HEK293 (cell line): Measurements from ENCODE around the gene BPNT1.

Experiments used
- BCL11A ChIP-seq: fragments of 450-650 bp; formaldehyde crosslinking; IDR thresholded peaks from 2 replicates; pipeline ENCODE4 v1.5.1; 2016; ENCODE audit warnings: low read depth, missing biosample characterization, missing genetic modification characterization
- GLI4 ChIP-seq: fragments of 450-650 bp; formaldehyde crosslinking; IDR thresholded peaks from 2 replicates; pipeline ENCODE4 v1.5.1; 2016; ENCODE audit warnings: missing biosample characterization, missing genetic modification characterization
- GLIS2 ChIP-seq: fragments of 450-650 bp; formaldehyde crosslinking; IDR thresholded peaks from 2 replicates; pipeline ENCODE4 v1.5.1; 2016; ENCODE audit warnings: missing biosample characterization, missing genetic modification characterization
- KLF10 ChIP-seq: fragments of 450-650 bp; IDR thresholded peaks from 2 replicates; pipeline ENCODE4 v1.5.1; 2018; ENCODE audit warnings: missing biosample characterization, mild to moderate bottlenecking, missing genetic modification characterization
- KLF9 ChIP-seq: fragments of 450-650 bp; formaldehyde crosslinking; IDR thresholded peaks from 2 replicates; pipeline ENCODE4 v1.5.1; 2016; ENCODE audit warnings: missing biosample characterization, missing genetic modification characterization, low read depth
- MEIS1 ChIP-seq: sonication (generic); formaldehyde crosslinking; IDR thresholded peaks from 2 replicates; pipeline ENCODE4 v1.8.1; 2022; ENCODE audit warnings: missing genetic modification reagents, mild to moderate bottlenecking, borderline replicate concordance
- MYNN ChIP-seq: fragments of 450-650 bp; formaldehyde crosslinking; IDR thresholded peaks from 2 replicates; pipeline ENCODE4 v1.5.1; 2016; ENCODE audit warnings: missing biosample characterization, missing genetic modification characterization, borderline replicate concordance
- PBX3 ChIP-seq: sonication (generic); formaldehyde crosslinking; IDR thresholded peaks from 2 replicates; pipeline ENCODE4 v1.8.1; 2022; ENCODE audit warnings: mild to moderate bottlenecking, moderate library complexity, missing genetic modification reagents
- PRDM1 ChIP-seq: fragments of 450-650 bp; formaldehyde crosslinking; IDR thresholded peaks from 2 replicates; pipeline ENCODE4; 2016; ENCODE audit warnings: missing biosample characterization, missing genetic modification characterization
- SCRT1 ChIP-seq: fragments of 450-650 bp; formaldehyde crosslinking; IDR thresholded peaks from 2 replicates; pipeline ENCODE4 v1.5.1; 2016; ENCODE audit warnings: missing biosample characterization, missing genetic modification characterization, borderline replicate concordance
- SETDB1 ChIP-seq: IDR thresholded peaks from one replicate; pipeline ENCODE4 v1.6.1; 2017; ENCODE audit warnings: mild to moderate bottlenecking, low read length, moderate library complexity, mixed read lengths; ENCODE audit not compliant: insufficient read length
- TRIM28 ChIP-seq: IDR thresholded peaks from 2 replicates; pipeline ENCODE4 v1.6.1; 2011; ENCODE audit warnings: low read length, control low read depth, borderline replicate concordance
- ZBTB8A ChIP-seq: fragments of 450-650 bp; formaldehyde crosslinking; IDR thresholded peaks from 2 replicates; pipeline ENCODE4 v1.5.1; 2016; ENCODE audit warnings: missing biosample characterization, missing genetic modification characterization
- ZFHX2 ChIP-seq: fragments of 450-650 bp; formaldehyde crosslinking; conservative IDR thresholded peaks from 2 replicates; pipeline ENCODE4 v1.5.1; 2016; ENCODE audit warnings: missing biosample characterization, missing genetic modification characterization
- ZNF121 ChIP-seq: fragments of 450-650 bp; formaldehyde crosslinking; IDR thresholded peaks from 2 replicates; pipeline ENCODE4 v1.5.1; 2016; ENCODE audit warnings: missing biosample characterization, missing genetic modification characterization
- ZNF211 ChIP-seq: fragments of 450-650 bp; formaldehyde crosslinking; IDR thresholded peaks from 2 replicates; pipeline ENCODE4 v1.5.1; 2016; ENCODE audit warnings: low read depth, missing biosample characterization, missing genetic modification characterization
- ZNF221 ChIP-seq: fragments of 450-650 bp; formaldehyde crosslinking; IDR thresholded peaks from 2 replicates; pipeline ENCODE4 v1.5.1; 2017; ENCODE audit warnings: missing biosample characterization, missing genetic modification characterization, borderline replicate concordance
- ZNF324 ChIP-seq: fragments of 450-650 bp; formaldehyde crosslinking; IDR thresholded peaks from 2 replicates; pipeline ENCODE4 v1.5.1; 2016; ENCODE audit warnings: missing biosample characterization, missing genetic modification characterization
- ZNF350 ChIP-seq: fragments of 450-650 bp; formaldehyde crosslinking; IDR thresholded peaks from 2 replicates; pipeline ENCODE4 v1.5.0; 2017; ENCODE audit warnings: missing biosample characterization, mild to moderate bottlenecking, missing genetic modification characterization
- ZNF37A ChIP-seq: fragments of 450-650 bp; IDR thresholded peaks from 2 replicates; pipeline ENCODE4 v1.5.1; 2018; ENCODE audit warnings: missing biosample characterization, missing genetic modification characterization
- ZNF391 ChIP-seq: fragments of 450-650 bp; formaldehyde crosslinking; IDR thresholded peaks from 2 replicates; pipeline ENCODE4 v1.5.1; 2016; ENCODE audit warnings: low read depth, missing biosample characterization, missing genetic modification characterization, borderline replicate concordance
- ZNF404 ChIP-seq: fragments of 450-650 bp; formaldehyde crosslinking; IDR thresholded peaks from 2 replicates; pipeline ENCODE4 v1.5.1; 2017; ENCODE audit warnings: missing biosample characterization, missing genetic modification characterization
- ZNF423 ChIP-seq: fragments of 450-650 bp; formaldehyde crosslinking; IDR thresholded peaks from 2 replicates; pipeline ENCODE4 v1.5.1; 2016; ENCODE audit warnings: missing biosample characterization, missing genetic modification characterization
- ZNF449 ChIP-seq: fragments of 450-650 bp; formaldehyde crosslinking; IDR thresholded peaks from 2 replicates; pipeline ENCODE4 v1.5.1; 2017; ENCODE audit warnings: missing biosample characterization, mild to moderate bottlenecking, missing genetic modification characterization, moderate library complexity
- ZNF473 ChIP-seq: fragments of 450-650 bp; formaldehyde crosslinking; IDR thresholded peaks from 2 replicates; pipeline ENCODE4 v1.5.1; 2017; ENCODE audit warnings: missing biosample characterization, missing genetic modification characterization
- ZNF488 ChIP-seq: fragments of 450-650 bp; formaldehyde crosslinking; IDR thresholded peaks from 2 replicates; pipeline ENCODE4 v1.5.1; 2016; ENCODE audit warnings: missing biosample characterization, missing genetic modification characterization
- ZNF571 ChIP-seq: fragments of 450-650 bp; formaldehyde crosslinking; IDR thresholded peaks from 2 replicates; pipeline ENCODE4 v1.5.0; 2017; ENCODE audit warnings: missing biosample characterization, missing genetic modification characterization
- ZNF623 ChIP-seq: fragments of 450-650 bp; formaldehyde crosslinking; IDR thresholded peaks from 2 replicates; pipeline ENCODE4 v1.5.1; 2016; ENCODE audit warnings: missing biosample characterization, missing genetic modification characterization
- ZNF629 ChIP-seq: fragments of 450-650 bp; formaldehyde crosslinking; IDR thresholded peaks from 2 replicates; pipeline ENCODE4 v1.5.1; 2017; ENCODE audit warnings: missing biosample characterization, missing genetic modification characterization
- ZNF776 ChIP-seq: fragments of 450-650 bp; formaldehyde crosslinking; IDR thresholded peaks from 2 replicates; pipeline ENCODE4 v1.5.0; 2017; ENCODE audit warnings: missing biosample characterization, missing genetic modification characterization, borderline replicate concordance
- ZNF791 ChIP-seq: fragments of 450-650 bp; formaldehyde crosslinking; IDR thresholded peaks from 2 replicates; pipeline ENCODE4 v1.5.1; 2016; ENCODE audit warnings: missing biosample characterization, missing genetic modification characterization
- ZNF830 ChIP-seq: fragments of 450-650 bp; IDR thresholded peaks from 2 replicates; pipeline ENCODE4 v1.5.0; 2018; ENCODE audit warnings: missing biosample characterization, missing genetic modification characterization, low read depth, mild to moderate bottlenecking, moderate library complexity
- ZNF837 ChIP-seq: fragments of 450-650 bp; formaldehyde crosslinking; IDR thresholded peaks from 2 replicates; pipeline ENCODE4 v1.5.1; 2016; ENCODE audit warnings: missing biosample characterization, missing genetic modification characterization
- ZNF843 ChIP-seq: fragments of 450-650 bp; formaldehyde crosslinking; IDR thresholded peaks from 2 replicates; pipeline ENCODE4 v1.5.1; 2016; ENCODE audit warnings: missing biosample characterization, missing genetic modification characterization
- ZXDB ChIP-seq: fragments of 450-650 bp; formaldehyde crosslinking; IDR thresholded peaks from 2 replicates; pipeline ENCODE4 v1.5.1; 2016; ENCODE audit warnings: missing biosample characterization, missing genetic modification characterization
- TF ChIP-seq, protein P1 (sequence below): fragments of 450-650 bp; formaldehyde crosslinking; optimal IDR thresholded peaks from 2 replicates; pipeline ENCODE3; 2016; ENCODE audit warnings: missing biosample characterization, mild to moderate bottlenecking, missing genetic modification characterization

Gene BPNT1

DNA sequence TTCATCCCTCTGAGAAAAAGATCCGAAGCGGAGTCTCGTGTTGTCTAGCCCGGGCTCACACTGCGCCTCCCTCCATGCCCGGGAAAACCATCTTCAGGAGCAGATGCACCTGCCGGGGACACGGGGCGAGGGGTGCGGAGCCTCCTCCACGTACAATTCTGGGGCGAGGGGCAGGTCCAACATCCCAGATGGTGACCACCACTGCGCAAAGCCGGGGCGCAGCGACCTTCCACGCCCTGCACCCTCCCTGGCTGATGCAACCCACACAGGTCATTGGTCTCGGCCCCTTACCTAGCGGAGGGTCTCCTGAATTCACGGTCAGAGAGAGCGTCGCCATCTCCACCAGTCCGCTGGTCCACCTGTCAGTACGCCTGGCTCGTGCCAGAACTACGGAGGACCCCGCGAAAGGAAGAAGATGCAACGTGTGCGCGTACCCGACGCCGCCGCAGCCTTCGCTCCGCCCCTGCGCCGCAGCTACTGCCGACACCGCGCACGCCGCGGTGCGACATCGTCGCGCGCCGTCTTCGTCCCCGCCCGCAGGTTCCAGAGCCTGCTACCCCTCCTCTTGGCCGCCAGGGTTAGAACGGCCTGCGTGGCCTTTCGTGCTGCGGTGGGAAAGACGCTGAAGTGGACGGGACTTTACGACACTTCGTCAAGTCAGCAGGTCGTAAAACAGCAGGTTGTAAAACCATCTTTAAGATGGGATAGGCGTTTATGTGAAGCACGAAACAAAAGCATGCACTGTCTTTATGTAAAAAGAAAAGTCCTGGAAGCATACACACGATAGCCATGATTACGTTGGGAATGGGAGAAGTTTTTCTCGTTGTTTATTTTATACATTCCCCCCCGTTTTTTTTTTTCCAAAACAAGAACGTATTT is 43.3 kb downstream of the BPNT1 start, which contains the start of gene EPRS1 (continued):
- TF ChIP-seq KLF9 (no peak), ZNF488 (tag by site-specific recombination) (no peak), ZNF830 (tag by site-specific recombination) (no peak), ZNF324 (tag by site-specific recombination) (peak; percentile 28; the same call in 1 of the 2 replicates), ZXDB (peak; percentile 94), BCL11A (peak; percentile 86), SETDB1 (no peak), ZNF776 (no peak), ZNF571 (tag by site-specific recombination) (no peak), GLIS2 (tag by site-specific recombination) (peak; percentile 46; the same call in 1 of the 2 replicates), ZNF391 (no peak), ZNF837 (tag by site-specific recombination) (no peak), KLF10 (no peak), ZNF121 (tag by site-specific recombination) (no peak), PBX3 (CRISPR knock-in tag) (peak; percentile 92), ZFHX2 (peak; percentile 27; the same call in 1 of the 2 replicates), MYNN (0 out of 2 replicates have a peak, but pooled peaks have one; percentile 40), MEIS1 (CRISPR knock-in tag) (no peak), ZNF221 (tag by site-specific recombination) (no peak), GLI4 (no peak), ZNF404 (tag by site-specific recombination) (no peak), ZNF350 (no peak), ZNF449 (tag by site-specific recombination) (0 out of 2 replicates have a peak, but pooled peaks have one; percentile 9), ZNF629 (tag by site-specific recombination) (peak; percentile 77), TRIM28 (peak; percentile 95; the same call in 1 of the 2 replicates), ZBTB8A (tag by site-specific recombination) (0 out of 2 replicates have a peak, but pooled peaks have one; percentile 34), ZNF623 (tag by site-specific recombination) (no peak), ZNF843 (tag by site-specific recombination) (peak; percentile 83), SCRT1 (tag by site-specific recombination) (no peak), ZNF211 (tag by site-specific recombination) (no peak), ZNF473 (no peak), ZNF791 (no peak), ZNF423 (tag by site-specific recombination) (no peak), PRDM1 (tag by site-specific recombination) (no peak), ZNF37A (tag by site-specific recombination) (no peak)
- TF ChIP-seq, protein P1, sequence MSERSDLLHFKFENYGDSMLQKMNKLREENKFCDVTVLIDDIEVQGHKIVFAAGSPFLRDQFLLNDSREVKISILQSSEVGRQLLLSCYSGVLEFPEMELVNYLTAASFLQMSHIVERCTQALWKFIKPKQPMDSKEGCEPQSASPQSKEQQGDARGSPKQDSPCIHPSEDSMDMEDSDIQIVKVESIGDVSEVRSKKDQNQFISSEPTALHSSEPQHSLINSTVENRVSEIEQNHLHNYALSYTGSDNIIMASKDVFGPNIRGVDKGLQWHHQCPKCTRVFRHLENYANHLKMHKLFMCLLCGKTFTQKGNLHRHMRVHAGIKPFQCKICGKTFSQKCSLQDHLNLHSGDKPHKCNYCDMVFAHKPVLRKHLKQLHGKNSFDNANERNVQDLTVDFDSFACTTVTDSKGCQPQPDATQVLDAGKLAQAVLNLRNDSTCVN (tag by site-specific recombination), result peak; percentile 99
